ENCODE measurements around the gene TMEM59L. TPM values are rescaled to one million over a fixed set of nuclear protein-coding genes. Genes with fewer than 3 reads are reported as not detected.
A peak's percentile ranks its signal among the peaks of the same experiment; 100 is the strongest.

Gene TMEM59L
- total and polyA plus RNA-seq, 2 of the 4 experiments (the other 2 are of a cell fraction): under 0.01 to 5.9 TPM

DNA sequence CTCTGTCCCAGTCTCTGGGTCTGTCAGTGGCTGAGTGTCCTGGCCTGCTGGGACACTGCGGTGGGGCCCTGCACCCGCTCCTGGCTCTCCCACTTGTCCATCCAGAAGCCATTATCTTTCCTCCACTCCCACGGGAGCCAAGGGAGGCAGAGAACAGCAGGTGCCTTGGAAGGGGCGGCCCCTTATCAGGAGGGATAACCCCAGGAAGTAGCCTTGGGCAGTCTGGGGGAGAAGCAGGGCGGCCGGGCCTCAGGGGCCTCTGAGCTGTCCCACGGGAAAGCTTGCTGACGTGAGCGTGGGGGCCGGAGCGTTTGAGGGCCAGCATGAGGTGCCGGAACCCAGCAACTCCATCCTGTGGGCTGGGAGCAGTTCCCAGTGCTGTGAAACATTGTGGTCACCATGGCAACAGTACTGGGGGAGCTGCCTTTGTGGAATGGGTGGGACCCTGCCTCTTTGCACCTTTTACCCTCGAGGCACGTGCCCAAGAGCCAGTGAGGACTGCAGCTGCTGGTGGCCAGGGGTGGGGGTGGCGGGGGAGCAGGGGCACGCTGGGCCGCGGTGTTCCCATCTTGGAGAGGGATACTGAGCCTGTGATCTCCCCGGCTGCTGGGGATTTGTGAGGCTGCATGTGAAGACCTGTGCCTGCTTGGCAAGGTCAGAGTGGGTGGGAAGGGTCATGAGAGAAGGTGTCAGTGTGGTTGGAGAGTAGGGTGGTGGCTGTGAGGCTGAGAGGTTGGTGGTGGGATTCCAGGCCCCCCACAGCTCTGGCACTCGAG, 45.1 kb downstream of the TMEM59L start:
- dilution Hi-C loops (cut with HindIII; ENCODE audit: low sequenced_read_pairs, unreplicated experiment): no loop called here
- Histone ChIP-seq H2BK15ac (ENCODE audit: low read depth, low read length) (peak overlapping the region; percentile 34; the same call in 2 of the 3 replicates), H4K5ac (ENCODE audit: low read depth, low read length) (0 out of 2 replicates have a peak overlapping the region, but pooled peaks have one; percentile 45), H3K27me3 (ENCODE audit: control insufficient read depth, insufficient read depth, low read length) (no peaks in the 10 kb centered on the region), H4K91ac (ENCODE audit: insufficient read depth, low read depth, low read length) (peak overlapping the region; percentile 85), H3K23ac (ENCODE audit: low read depth, low read length) (peak overlapping the region; percentile 82; the same call in 1 of the 2 replicates), H3K36me3 (ENCODE audit: control insufficient read depth, insufficient read depth, low read length) (no peaks in the 10 kb centered on the region), H3K4me1 (ENCODE audit: control insufficient read depth, insufficient read depth, low read length) (peaks cover 33% of the 10 kb centered on the region), H2BK20ac (ENCODE audit: low read depth, low read length) (peak overlapping the region; percentile 72), H2AFZ (replicated peaks; ENCODE audit: low read length, poor library complexity) (no peak overlapping the region), H3K9me3 (ENCODE audit: control insufficient read depth, insufficient read depth, low read length) (no peaks in the 10 kb centered on the region), H3K9ac (ENCODE audit: low read depth, low read length) (no peak overlapping the region), H3K79me1 (ENCODE audit: low read depth in 1 of 2, low read length in 2 of 2) (peaks cover 21 to 58% of the 10 kb centered on the region in 2 experiments), H4K20me1 (ENCODE audit: insufficient read depth, low read length) (no peaks in the 10 kb centered on the region; the same call in 1 of the 2 replicates), H2BK120ac (ENCODE audit: low read depth, low read length) (peak overlapping the region; percentile 63), H4K8ac (ENCODE audit: low read depth in 2 of 2, low read length in 2 of 2) (peak overlapping the region; percentile 48 to 61; a peak in 2 of 4 replicates), H3K4me3 (ENCODE audit: insufficient read depth, low read depth, low read length) (no peak overlapping the region), H3K9me1 (ENCODE audit: insufficient read depth, low read length) (peaks cover 21% of the 10 kb centered on the region), H3K27ac (ENCODE audit: insufficient read depth, low read length) (peak overlapping the region; percentile 25; the same call in 1 of the 2 replicates), H3K56ac (ENCODE audit: extremely low read depth, insufficient read depth, low read length) (no peak overlapping the region), H2AK9ac (replicated peaks; ENCODE audit: low read depth, low read length, poor library complexity) (peak overlapping the region; percentile 91), H2BK5ac (ENCODE audit: low read depth, low read length, poor library complexity, severe bottlenecking) (peak overlapping the region; percentile 24), H3K4me2 (ENCODE audit: low read depth, low read length) (no peak overlapping the region), H3K4ac (ENCODE audit: low read depth, low read length) (peak overlapping the region; percentile 90), H2AK5ac (ENCODE audit: low read depth, low read length) (peak overlapping the region; percentile 94), H3K14ac (replicated peaks; ENCODE audit: low read depth, low read length) (peak overlapping the region; percentile 55; the same call in 1 of the 2 replicates), H3K18ac (ENCODE audit: low read depth, low read length) (peak overlapping the region; percentile 20; the same call in 1 of the 2 replicates)
- no TSS peak for BruUV-seq (replicated peaks)
- in situ Hi-C loops (cut with MboI; ENCODE audit: low sequenced_read_pairs): no loop called here
- ChIA-PET CTCF (no interaction called here), POLR2A (ENCODE audit: unreplicated experiment) (no interaction called here)
- intact Hi-C loops (cut with micrococcal nuclease): no loop called here
- 60% methylated on average over 1 of the region's 20 CpGs; no CpG with 5 or more reads in 1 of the 2 experiments for WGBS, 2 experiments (ENCODE audit: extremely low coverage in 2 of 2, insufficient read length in 1 of 2)
- peak; percentile 18 for ATAC-seq (ENCODE audit: low read depth)
- DNase-seq: peak; percentile 91
- TF ChIP-seq RFX5 (IDR thresholded peaks at IDR 0.05; ENCODE audit: low read depth, low read length): no peak
- TF ChIP-seq RAD21 (IDR thresholded peaks at IDR 0.05; ENCODE audit: low read length): no peak
- 0 out of 2 replicates have a peak, but pooled peaks have one; percentile 21 for TF ChIP-seq POLR2A (IDR thresholded peaks at IDR 0.05; ENCODE audit: low read depth, low read length)
- TF ChIP-seq, protein P1, sequence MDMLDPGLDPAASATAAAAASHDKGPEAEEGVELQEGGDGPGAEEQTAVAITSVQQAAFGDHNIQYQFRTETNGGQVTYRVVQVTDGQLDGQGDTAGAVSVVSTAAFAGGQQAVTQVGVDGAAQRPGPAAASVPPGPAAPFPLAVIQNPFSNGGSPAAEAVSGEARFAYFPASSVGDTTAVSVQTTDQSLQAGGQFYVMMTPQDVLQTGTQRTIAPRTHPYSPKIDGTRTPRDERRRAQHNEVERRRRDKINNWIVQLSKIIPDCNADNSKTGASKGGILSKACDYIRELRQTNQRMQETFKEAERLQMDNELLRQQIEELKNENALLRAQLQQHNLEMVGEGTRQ (IDR thresholded peaks at IDR 0.05; ENCODE audit: low read depth, low read length): peak; percentile 78
- TF ChIP-seq MAFK (IDR thresholded peaks at IDR 0.05; ENCODE audit: low read depth, low read length): no peak
- TF ChIP-seq, protein P2, sequence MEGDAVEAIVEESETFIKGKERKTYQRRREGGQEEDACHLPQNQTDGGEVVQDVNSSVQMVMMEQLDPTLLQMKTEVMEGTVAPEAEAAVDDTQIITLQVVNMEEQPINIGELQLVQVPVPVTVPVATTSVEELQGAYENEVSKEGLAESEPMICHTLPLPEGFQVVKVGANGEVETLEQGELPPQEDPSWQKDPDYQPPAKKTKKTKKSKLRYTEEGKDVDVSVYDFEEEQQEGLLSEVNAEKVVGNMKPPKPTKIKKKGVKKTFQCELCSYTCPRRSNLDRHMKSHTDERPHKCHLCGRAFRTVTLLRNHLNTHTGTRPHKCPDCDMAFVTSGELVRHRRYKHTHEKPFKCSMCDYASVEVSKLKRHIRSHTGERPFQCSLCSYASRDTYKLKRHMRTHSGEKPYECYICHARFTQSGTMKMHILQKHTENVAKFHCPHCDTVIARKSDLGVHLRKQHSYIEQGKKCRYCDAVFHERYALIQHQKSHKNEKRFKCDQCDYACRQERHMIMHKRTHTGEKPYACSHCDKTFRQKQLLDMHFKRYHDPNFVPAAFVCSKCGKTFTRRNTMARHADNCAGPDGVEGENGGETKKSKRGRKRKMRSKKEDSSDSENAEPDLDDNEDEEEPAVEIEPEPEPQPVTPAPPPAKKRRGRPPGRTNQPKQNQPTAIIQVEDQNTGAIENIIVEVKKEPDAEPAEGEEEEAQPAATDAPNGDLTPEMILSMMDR (conservative IDR thresholded peaks at IDR 0.05; ENCODE audit: low read depth, low read length): no peak
- TF ChIP-seq FOS (IDR thresholded peaks at IDR 0.05; ENCODE audit: low read depth, low read length): peak; percentile 34; the same call in 1 of the 2 replicates
- TF ChIP-seq CEBPB (IDR thresholded peaks at IDR 0.05; ENCODE audit: low read depth, low read length): no peak
- TF ChIP-seq NFE2L2 (IDR thresholded peaks at IDR 0.05; ENCODE audit: low read depth, low read length): no peak
- peak; percentile 88 for TF ChIP-seq MAZ (IDR thresholded peaks at IDR 0.05; ENCODE audit: borderline replicate concordance, low read depth, low read length)
- TF ChIP-seq, protein P3, sequence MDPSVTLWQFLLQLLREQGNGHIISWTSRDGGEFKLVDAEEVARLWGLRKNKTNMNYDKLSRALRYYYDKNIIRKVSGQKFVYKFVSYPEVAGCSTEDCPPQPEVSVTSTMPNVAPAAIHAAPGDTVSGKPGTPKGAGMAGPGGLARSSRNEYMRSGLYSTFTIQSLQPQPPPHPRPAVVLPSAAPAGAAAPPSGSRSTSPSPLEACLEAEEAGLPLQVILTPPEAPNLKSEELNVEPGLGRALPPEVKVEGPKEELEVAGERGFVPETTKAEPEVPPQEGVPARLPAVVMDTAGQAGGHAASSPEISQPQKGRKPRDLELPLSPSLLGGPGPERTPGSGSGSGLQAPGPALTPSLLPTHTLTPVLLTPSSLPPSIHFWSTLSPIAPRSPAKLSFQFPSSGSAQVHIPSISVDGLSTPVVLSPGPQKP (IDR thresholded peaks at IDR 0.05; ENCODE audit: borderline replicate concordance, low read depth, low read length): no peak
- TF ChIP-seq CHD1 (IDR thresholded peaks at IDR 0.05; ENCODE audit: low read depth, low read length): no peak
- TF ChIP-seq RCOR1 (IDR thresholded peaks at IDR 0.05; ENCODE audit: insufficient replicate concordance, low read length): peak; percentile 90
- TF ChIP-seq BHLHE40 (IDR thresholded peaks at IDR 0.05; ENCODE audit: low read depth, low read length): peak; percentile 95

Data from IMR-90 (cell line).